AG04450 (cell line): ENCODE measurements around the gene STARD10. TPM values are rescaled to one million over a fixed set of nuclear protein-coding genes. Genes with fewer than 3 reads are reported as not detected.

Source experiments
- CTCF ChIA-PET: fragments of 300-600, 350-600 bp; formaldehyde crosslinking; extraction: SDS; loops from one replicate; lab custom pipeline; 2022; ENCODE audit warnings: antibody characterized with exemption, inconsistent platforms; lab: Charles Lee
- POLR2A ChIA-PET: fragments of 350-600 bp; formaldehyde crosslinking; extraction: SDS; loops from one replicate; lab custom pipeline; 2021; ENCODE audit warnings: antibody characterized with exemption, inconsistent platforms; lab: Yijun Ruan, JAX
- DNase-seq: peaks from one replicate; pipeline ENCODE4 v3.0.0-alpha.2; 2011; ENCODE audit warnings: low read depth, low spot score
- H3K27ac ChIP-seq: one replicate; pipeline ENCODE4 v1.5.1; 2012; ENCODE audit warnings: low read depth, low read length, control low read depth
- H3K27me3 ChIP-seq: one replicate; pipeline ENCODE4 v1.6.0; 2012; ENCODE audit warnings: low read length; ENCODE audit not compliant: control insufficient read depth, insufficient read depth
- H3K4me3 ChIP-seq: 2 replicates; pipeline ENCODE4 v1.5.1; 2011; ENCODE audit warnings: mild to moderate bottlenecking, low read depth, low read length, control low read depth
- H3K9me3 ChIP-seq: 2 replicates; pipeline ENCODE4 v1.5.1; 2012; ENCODE audit warnings: low read length; ENCODE audit not compliant: control insufficient read depth, insufficient read depth
- CTCF ChIP-seq: IDR thresholded peaks from 2 replicates; pipeline ENCODE4 v1.5.1; 2011; ENCODE audit warnings: low read depth, low read length, control low read depth, inconsistent platforms
- polyA plus RNA-seq: library from polyadenylated mRNA; depleted of rRNA; stranded (reverse); fragments of >200 nt; gene quantifications from 2 replicates; pipeline ENCODE4 v1.2.3, GENCODE V29; 2011

Gene STARD10
- polyA plus RNA-seq, 1 experiment: 38.4 TPM

- Histone ChIP-seq H3K27ac (peak overlapping the region; percentile 11), H3K9me3 (no peaks in the 10 kb centered on the region), H3K27me3 (no peaks in the 10 kb centered on the region), H3K4me3 (no peak overlapping the region)
- ChIA-PET POLR2A (interaction anchor here (0.6 kb wide), 1 partner anchor 18 kb away, joined by 3 read pairs; no protein-coding TSS in a partner anchor), CTCF (interaction anchor here (1.2 kb wide), 1 partner anchor 19 kb away, joined by 3 read pairs; no protein-coding TSS in a partner anchor)
- TF ChIP-seq CTCF: no peak
- DNase-seq: no peak
Measured at GRCh38 chr11:72789493-72790131, 4.2 kb downstream of the STARD10 start.

- DNase-seq: no peak
- ChIA-PET CTCF (interaction anchor here (1.0 to 1.8 kb wide), 2 partner anchors 63 kb away, joined by 5 to 11 read pairs; no protein-coding TSS in a partner anchor), POLR2A (no interaction called here)
- H3K27ac ChIP-seq: no peak overlapping the region
- no peaks in the 10 kb centered on the region for H3K9me3 ChIP-seq
- no peaks in the 10 kb centered on the region for H3K27me3 ChIP-seq
- TF ChIP-seq CTCF: no peak
- H3K4me3 ChIP-seq: no peak overlapping the region
Measured at GRCh38 chr11:72788241-72788640, 5.6 kb downstream of the STARD10 start.

GRCh38 chr11:72787216-72788104 is 6.4 kb downstream of the STARD10 start:
- Histone ChIP-seq H3K4me3 (no peak overlapping the region), H3K27ac (no peak overlapping the region), H3K9me3 (no peaks in the 10 kb centered on the region), H3K27me3 (no peaks in the 10 kb centered on the region)
- ChIA-PET POLR2A (no interaction called here), CTCF (interaction anchor here (1.8 kb wide), 1 partner anchor 62 kb away, joined by 5 read pairs; no protein-coding TSS in a partner anchor)
- TF ChIP-seq CTCF: 0 out of 2 replicates have a peak, but pooled peaks have one; percentile 4
- no peak for DNase-seq

- DNase-seq: no peak
- CTCF ChIA-PET: interaction anchor here (1.8 kb wide), 1 partner anchor 61 kb away, joined by 5 read pairs; no protein-coding TSS in a partner anchor
- POLR2A ChIA-PET: no interaction called here
Measured at GRCh38 chr11:72786305-72787215, 7.3 kb downstream of the STARD10 start.

More at GRCh38 chr11:72786305-72787215, 7.3 kb downstream of the STARD10 start:
- H3K9me3 ChIP-seq: no peaks in the 10 kb centered on the region
- no peaks in the 10 kb centered on the region for H3K27me3 ChIP-seq
- no peak for TF ChIP-seq CTCF
- no peak overlapping the region for H3K27ac ChIP-seq
- no peak overlapping the region for H3K4me3 ChIP-seq
